ENCODE measurements around the gene CFAP20. TPM values are rescaled to one million over a fixed set of nuclear protein-coding genes. Genes with fewer than 3 reads are reported as not detected.

CFAP20 gene
- total and polyA plus RNA-seq, 2 of the 13 experiments (the other 11 are each of a cell fraction or from before 2014, with no cell fraction given) = 73.1 to 87.4 TPM

DNA sequence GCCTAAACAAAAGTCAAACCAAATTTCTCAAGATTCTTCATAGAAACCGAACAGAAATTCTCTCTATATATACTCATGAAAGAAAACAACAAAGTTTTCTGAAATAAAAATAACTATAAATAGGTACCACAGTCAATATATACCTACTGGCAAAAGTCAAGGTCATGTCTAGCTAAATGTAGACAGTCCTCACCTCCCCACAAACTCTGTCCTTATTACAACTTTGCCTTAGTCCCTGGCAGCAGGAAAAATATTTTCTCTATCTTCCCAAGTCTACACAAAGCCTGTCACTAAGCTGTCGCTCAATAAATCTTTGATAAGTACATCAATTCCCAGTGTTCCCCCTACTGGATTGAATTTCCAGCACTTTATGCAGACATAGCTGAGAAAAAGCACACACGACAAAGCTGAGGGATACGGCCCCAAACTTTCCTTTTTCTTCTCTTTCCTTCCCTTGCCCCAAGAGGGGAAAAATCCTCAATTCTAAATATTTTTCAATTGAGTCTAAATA is 2.7 kb downstream of the CFAP20 start:
- FAIRE-seq (no peak), DNase-seq (ENCODE audit: low spot score) (no peak), ATAC-seq (no peak)
- Histone ChIP-seq H3K4me1 (ENCODE audit: insufficient read depth, low read length) (peaks cover 57% of the 10 kb centered on the region), H4K20me1 (ENCODE audit: insufficient read depth, low read length) (peaks cover 56% of the 10 kb centered on the region), H3K4me2 (ENCODE audit: low read depth, low read length) (peak overlapping the region; percentile 93), H3K4me3 (replicated peaks in 1 of 3; ENCODE audit: insufficient read depth in 1 of 3, low read depth in 2 of 3, low read length in 3 of 3) (peak overlapping the region in 2 of 3 experiments; percentile 92 to 95; a peak in 3 of 6 replicates), H3K36me3 (replicated peaks in 1 of 2; ENCODE audit: control insufficient read depth in 1 of 2, insufficient read depth in 2 of 2, low read length in 2 of 2) (0 out of 5 replicates have a peak, but pooled peaks cover 0 to 2% of the 10 kb centered on the region in 2 experiments), H3K27me3 (ENCODE audit: control insufficient read depth in 1 of 2, insufficient read depth in 2 of 2, low read length in 2 of 2) (no peaks in the 10 kb centered on the region), H3K27ac (ENCODE audit: extremely low read length, insufficient read depth, low read length) (peak overlapping the region; percentile 91), H3K9ac (ENCODE audit: insufficient read depth, low read depth, low read length) (peak overlapping the region; percentile 88; the same call in 1 of the 2 replicates), H2AFZ (ENCODE audit: low read length) (no peak overlapping the region), H3K79me2 (ENCODE audit: insufficient read depth, low read length) (peaks cover 68% of the 10 kb centered on the region), H3K9me3 (ENCODE audit: low read length) (no peaks in the 10 kb centered on the region)
- intact Hi-C loops (cut with micrococcal nuclease; ENCODE audit: unreplicated experiment) = no loop called here
- ChIA-PET POLR2A (interaction anchor here (6.2 kb wide), 1 partner anchor 101 kb away, joined by 101 read pairs; the partner anchor contains the start of gene MMP15), CTCF (ENCODE audit: low intra/inter-chr PET ratio, low total read pairs) (interaction anchor here (1.7 kb wide), 1 partner anchor 106 kb away, joined by 4 read pairs; no protein-coding TSS in a partner anchor)
- WGBS (ENCODE audit: low lambda C conversion rate) = 64% methylated on average over 4 of the region's 4 CpGs
- in situ Hi-C loops (cut with HindIII; ENCODE audit: extremely low pct_ligation_motif_present, low pct_unique_long_range_greater_than_20kb) = loop anchor here (5.0 kb wide), 1 partner anchor 104 kb away; no protein-coding TSS in a partner anchor
- no TSS peak for BruUV-seq (replicated peaks)
- TF ChIP-seq MEF2D (CRISPR knock-in tag; IDR thresholded peaks at IDR 0.05) (0 out of 2 replicates have a peak, but pooled peaks have one; percentile 29), PAF1 (CRISPR knock-in tag; IDR thresholded peaks at IDR 0.05) (no peak), ZNF543 (CRISPR knock-in tag; IDR thresholded peaks at IDR 0.05) (no peak), ZNF746 (CRISPR knock-in tag; IDR thresholded peaks at IDR 0.05) (no peak), SRSF1 (optimal IDR thresholded peaks at IDR 0.05; ENCODE audit: low read depth, low read length) (no peak), ZNF136 (CRISPR knock-in tag; IDR thresholded peaks at IDR 0.05; ENCODE audit: low read depth) (0 out of 2 replicates have a peak, but pooled peaks have one; percentile 34), IRF1 (CRISPR knock-in tag; IDR thresholded peaks at IDR 0.05; ENCODE audit: low read depth) (no peak), POLR2A (IDR thresholded peaks at IDR 0.05; ENCODE audit: insufficient read depth in 1 of 2, low read depth in 2 of 2, low read length in 2 of 2) (peak in 1 of 2 experiments; percentile 56; a peak in 1 of 4 replicates), ZNF296 (CRISPR knock-in tag; conservative IDR thresholded peaks at IDR 0.05) (no peak), ZNF10 (CRISPR knock-in tag; IDR thresholded peaks at IDR 0.05; ENCODE audit: borderline replicate concordance, low read depth) (no peak), ZNF513 (CRISPR knock-in tag; conservative IDR thresholded peaks at IDR 0.05) (no peak), NCOR1 (IDR thresholded peaks at IDR 0.05; ENCODE audit: borderline replicate concordance, low read length) (peak; percentile 27; the same call in 1 of the 2 replicates), THAP11 (CRISPR knock-in tag; IDR thresholded peaks at IDR 0.05) (no peak), ASH2L (IDR thresholded peaks at IDR 0.05; ENCODE audit: insufficient read length, low read depth, low read length) (peak; percentile 21), RARA (CRISPR knock-in tag; IDR thresholded peaks at IDR 0.05) (peak; percentile 60), ATM (IDR thresholded peaks at IDR 0.05; ENCODE audit: borderline replicate concordance) (no peak), ZKSCAN1 (IDR thresholded peaks at IDR 0.05; ENCODE audit: low read length) (0 out of 2 replicates have a peak, but pooled peaks have one; percentile 21), SKI (IDR thresholded peaks at IDR 0.05; ENCODE audit: partially characterized antibody) (peak; percentile 10), ZNF354B (CRISPR knock-in tag; IDR thresholded peaks at IDR 0.05) (no peak), ATF1 (CRISPR knock-in tag; IDR thresholded peaks at IDR 0.05) (no peak), FOXK1 (CRISPR knock-in tag; IDR thresholded peaks at IDR 0.05; ENCODE audit: borderline replicate concordance, low read depth) (no peak)
- TF ChIP-seq, protein P1, sequence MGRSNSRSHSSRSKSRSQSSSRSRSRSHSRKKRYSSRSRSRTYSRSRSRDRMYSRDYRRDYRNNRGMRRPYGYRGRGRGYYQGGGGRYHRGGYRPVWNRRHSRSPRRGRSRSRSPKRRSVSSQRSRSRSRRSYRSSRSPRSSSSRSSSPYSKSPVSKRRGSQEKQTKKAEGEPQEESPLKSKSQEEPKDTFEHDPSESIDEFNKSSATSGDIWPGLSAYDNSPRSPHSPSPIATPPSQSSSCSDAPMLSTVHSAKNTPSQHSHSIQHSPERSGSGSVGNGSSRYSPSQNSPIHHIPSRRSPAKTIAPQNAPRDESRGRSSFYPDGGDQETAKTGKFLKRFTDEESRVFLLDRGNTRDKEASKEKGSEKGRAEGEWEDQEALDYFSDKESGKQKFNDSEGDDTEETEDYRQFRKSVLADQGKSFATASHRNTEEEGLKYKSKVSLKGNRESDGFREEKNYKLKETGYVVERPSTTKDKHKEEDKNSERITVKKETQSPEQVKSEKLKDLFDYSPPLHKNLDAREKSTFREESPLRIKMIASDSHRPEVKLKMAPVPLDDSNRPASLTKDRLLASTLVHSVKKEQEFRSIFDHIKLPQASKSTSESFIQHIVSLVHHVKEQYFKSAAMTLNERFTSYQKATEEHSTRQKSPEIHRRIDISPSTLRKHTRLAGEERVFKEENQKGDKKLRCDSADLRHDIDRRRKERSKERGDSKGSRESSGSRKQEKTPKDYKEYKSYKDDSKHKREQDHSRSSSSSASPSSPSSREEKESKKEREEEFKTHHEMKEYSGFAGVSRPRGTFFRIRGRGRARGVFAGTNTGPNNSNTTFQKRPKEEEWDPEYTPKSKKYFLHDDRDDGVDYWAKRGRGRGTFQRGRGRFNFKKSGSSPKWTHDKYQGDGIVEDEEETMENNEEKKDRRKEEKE (IDR thresholded peaks at IDR 0.05) = no peak

Measured in HepG2 (cell line).